K562 (cell line): ENCODE results near the gene EFNA2. TPM values are rescaled to one million over a fixed set of nuclear protein-coding genes. Genes with fewer than 3 reads are reported as not detected.

ENCODE experiments used
- ATAC-seq: fragments of 200-7000 bp; cut with Tn5 transposase; 3 replicates; pipeline ENCODE4 v1.9.1; 2020; ENCODE audit warnings: moderate library complexity
- BruUV-seq: library from RNA; stranded (reverse); fragments of 400-500 nt; replicated peaks from 2 replicates; lab custom pipeline; 2021; lab: Mats Ljungman, UMichigan
- CTCF ChIA-PET: fragments of 300-600 bp; formaldehyde crosslinking; extraction: SDS; loops from one replicate; lab custom pipeline; 2021; ENCODE audit warnings: low intra/inter-chr PET ratio; lab: Yijun Ruan, JAX
- POLR2A ChIA-PET: fragments of 300-600, 350-650 bp; sonication (Branson Sonifier 250); formaldehyde crosslinking; extraction: SDS; loops from one replicate; lab custom pipeline; 2021; ENCODE audit warnings: antibody characterized with exemption, inconsistent platforms; lab: Yijun Ruan, JAX
- DNase-seq, 4 experiments: peaks; one replicate each; pipeline versions ENCODE4 v3.0.0 to v3.0.0-alpha.2; 2011 to 2018; ENCODE audit warnings: low spot score in 3 of 4, mixed read lengths in 3 of 4; ENCODE audit errors: extremely low read depth in 1 of 4
- FAIRE-seq: peaks from 2 replicates; lab custom pipeline; 2011; peaks lifted over from hg19 to GRCh38; lab: Jason Lieb, UNC
- H2AFZ ChIP-seq: 2 replicates; pipeline ENCODE4 v1.6.0; 2011; ENCODE audit warnings: low read depth, low read length, control low read depth, inconsistent platforms
- H3K27ac ChIP-seq: fragments of 200-600 bp; 3 replicates; pipeline ENCODE4 v1.8.0; 2011; ENCODE audit warnings: low read depth, mild to moderate bottlenecking, control low read depth, inconsistent platforms, low read length, moderate library complexity, mixed read lengths; ENCODE audit errors: extremely low read depth
- H3K27me3 ChIP-seq, 2 experiments: fragments of 300-600 bp in 1 of 2; 2 replicates in 1 of 2; 3 replicates in 1 of 2; pipeline versions ENCODE4 v1.6.0 to v1.8.0; 2011; ENCODE audit warnings: inconsistent platforms in 2 of 2, low read length in 2 of 2, mild to moderate bottlenecking in 1 of 2, mixed read lengths in 1 of 2, moderate library complexity in 1 of 2; ENCODE audit not compliant: control insufficient read depth in 2 of 2, insufficient read depth in 2 of 2
- H3K36me3 ChIP-seq: fragments of 300-600 bp; 3 replicates; pipeline ENCODE4 v1.8.0; 2011; ENCODE audit warnings: mild to moderate bottlenecking, low read length, inconsistent platforms; ENCODE audit not compliant: control insufficient read depth, insufficient read depth
- H3K4me1 ChIP-seq, 2 experiments: fragments of 200-600 bp in 1 of 2; replicated peaks in 1 of 2; 2 replicates in 1 of 2; 3 replicates in 1 of 2; pipeline versions ENCODE4 v1.5.1 to v1.8.0; 2011; ENCODE audit warnings: inconsistent platforms in 2 of 2, low read length in 2 of 2, mild to moderate bottlenecking in 1 of 2, mixed read lengths in 1 of 2, moderate library complexity in 1 of 2; ENCODE audit not compliant: control insufficient read depth in 2 of 2, insufficient read depth in 2 of 2
- H3K4me2 ChIP-seq: 2 replicates; pipeline ENCODE4 v1.6.1; 2011; ENCODE audit warnings: low read length, control low read depth, inconsistent platforms, mixed read lengths; ENCODE audit not compliant: insufficient read depth
- H3K4me3 ChIP-seq: fragments of 200-600 bp; sonication (generic), shearing (Covaris generic); 2 replicates; pipeline ENCODE4 v1.5.1; 2016; ENCODE audit warnings: control low read depth, inconsistent platforms
- H3K79me2 ChIP-seq: fragments of 200-600 bp; 3 replicates; pipeline ENCODE4 v1.8.0; 2011; ENCODE audit warnings: low read length, inconsistent platforms; ENCODE audit not compliant: control insufficient read depth, insufficient read depth
- H3K9ac ChIP-seq, 2 experiments: 2 replicates each; pipeline versions ENCODE4 v1.6.0 to v1.6.1; 2011; ENCODE audit warnings: low read depth in 2 of 2, low read length in 2 of 2, control low read depth in 1 of 2, inconsistent platforms in 1 of 2, mild to moderate bottlenecking in 1 of 2, mixed read lengths in 1 of 2; ENCODE audit not compliant: insufficient read depth in 1 of 2
- H3K9me1 ChIP-seq: one replicate; pipeline ENCODE4 v1.6.0; 2011; ENCODE audit warnings: inconsistent platforms, mild to moderate bottlenecking, low read length, moderate library complexity; ENCODE audit not compliant: control insufficient read depth, insufficient read depth
- H3K9me3 ChIP-seq: replicated peaks from 2 replicates; pipeline ENCODE4 v1.5.1; 2011; ENCODE audit warnings: low read depth, low read length, inconsistent platforms; ENCODE audit not compliant: control insufficient read depth, insufficient read depth
- H4K20me1 ChIP-seq: replicated peaks from 2 replicates; pipeline ENCODE4 v1.6.1; 2011; ENCODE audit warnings: low read length, inconsistent platforms, mixed read lengths; ENCODE audit not compliant: control insufficient read depth, insufficient read depth
- CBX1 ChIP-seq: sonication (generic); IDR thresholded peaks from 2 replicates; pipeline ENCODE4 v1.6.1; 2016; ENCODE audit warnings: antibody characterized with exemption, low read depth, mild to moderate bottlenecking
- CHD2 ChIP-seq: IDR thresholded peaks from 2 replicates; pipeline ENCODE4 v1.6.1; 2011; ENCODE audit warnings: low read depth, low read length
- CREM ChIP-seq: IDR thresholded peaks from 2 replicates; pipeline ENCODE4 v1.6.1; 2014; ENCODE audit warnings: antibody characterized with exemption, low read depth
- EGR1 ChIP-seq: fragments of 450-650 bp; conservative IDR thresholded peaks from 2 replicates; pipeline ENCODE4 v1.6.1; 2017; ENCODE audit warnings: mild to moderate bottlenecking
- ETV1 ChIP-seq: fragments of 450-650 bp; conservative IDR thresholded peaks from 2 replicates; pipeline ENCODE4 v1.6.1; 2016; ENCODE audit warnings: missing genetic modification characterization, control low read depth, low read depth, missing compliant biosample characterization
- HDAC2 ChIP-seq: fragments of 450-650 bp; IDR thresholded peaks from 2 replicates; pipeline ENCODE4 v1.6.1; 2016; ENCODE audit warnings: mild to moderate bottlenecking
- LEF1 ChIP-seq: fragments of 450-650 bp; IDR thresholded peaks from 2 replicates; pipeline ENCODE4 v1.6.1; 2016; ENCODE audit warnings: mild to moderate bottlenecking
- PCBP1 ChIP-seq: fragments of 200-400 bp; formaldehyde crosslinking; IDR thresholded peaks from 2 replicates; pipeline ENCODE4 v1.6.1; 2018; ENCODE audit warnings: mild to moderate bottlenecking, low read depth, low read length; ENCODE audit not compliant: poor library complexity, severe bottlenecking
- RBBP5 ChIP-seq: fragments of 200-600 bp; sonication (generic); IDR thresholded peaks from 2 replicates; pipeline ENCODE4 v1.6.1; 2012; ENCODE audit warnings: borderline replicate concordance, mild to moderate bottlenecking, low read length, control low read depth, inconsistent platforms; ENCODE audit not compliant: insufficient read depth, poor library complexity, severe bottlenecking
- RBFOX2 ChIP-seq: fragments of 200-400 bp; formaldehyde crosslinking; IDR thresholded peaks from 2 replicates; pipeline ENCODE4 v1.6.1; 2017; ENCODE audit warnings: low read depth, mild to moderate bottlenecking, low read length, moderate library complexity
- RNF2 ChIP-seq: sonication (generic); IDR thresholded peaks from 2 replicates; pipeline ENCODE4 v1.6.1; 2016
- ZNF561 ChIP-seq: fragments of 450-650 bp; formaldehyde crosslinking; conservative IDR thresholded peaks from 2 replicates; pipeline ENCODE4 v1.4.0; 2020; ENCODE audit warnings: mild to moderate bottlenecking, moderate library complexity
- whole genome bisulfite sequencing: fragments of 100-300 bp; shearing (Covaris generic); methylation state at CpG from one replicate; pipeline ENCODE4 v1.1.6; 2016; ENCODE audit warnings: low coverage, mixed read lengths; ENCODE audit not compliant: insufficient coverage; ENCODE audit errors: missing lambda C conversion rate; 5-methylcytosine and 5-hydroxymethylcytosine counted together
- in situ Hi-C: fragments of 300-500 bp; cut with MboI; formaldehyde crosslinking; loops from 4 replicates; pipeline ENCODE4 v1.15.0; 2018; ENCODE audit warnings: inconsistent platforms, mixed read lengths
- intact Hi-C: fragments of 100-400 bp; cut with micrococcal nuclease; formaldehyde crosslinking; loops from 2 replicates; pipeline ENCODE4 v1.14.2; 2022
- polyA plus RNA-seq, 8 experiments: library from polyadenylated mRNA; depleted of rRNA in 4 of 8; stranded (reverse) in 5 of 8; unstranded in 3 of 8; fragments of >200 nt; fragmentation: Nextera tagmentation in 2 of 8; fragmentation: Illumina TruSeq in 1 of 8; extraction: Ambion mirVana in 2 of 8; extraction: Trizol in 1 of 8; gene quantifications; 2 replicates each; pipeline versions ENCODE4 v1.2.1 to v1.2.3, GENCODE V29; 2011 to 2014; ENCODE audit warnings: inconsistent platforms in 1 of 8, missing spikeins in 1 of 8
- total RNA-seq, 7 experiments: library from RNA; depleted of rRNA in 6 of 7; stranded (reverse); fragments of >200 nt in 6 of 7; fragmentation: Illumina TruSeq in 2 of 7; extraction: Trizol in 2 of 7; gene quantifications; 2 replicates each; pipeline versions ENCODE4 v1.2.1 to v1.2.3, GENCODE V29; 2011 to 2021; ENCODE audit warnings: low replicate concordance in 1 of 7
- TF ChIP-seq, protein P1 (sequence below): sonication (generic); formaldehyde crosslinking; IDR thresholded peaks from 2 replicates; pipeline ENCODE4 v1.9.0; 2022; ENCODE audit warnings: mild to moderate bottlenecking, missing genetic modification reagents
- TF ChIP-seq, protein P2 (sequence below): sonication (generic); formaldehyde crosslinking; IDR thresholded peaks from 2 replicates; pipeline ENCODE4 v1.8.0; 2023; ENCODE audit warnings: mild to moderate bottlenecking, missing genetic modification reagents
- TF ChIP-seq, protein P3 (sequence below), 3 experiments: fragments of 200-800 bp in 1 of 3; sonication (Bioruptor generic) in 1 of 3; sonication (generic) in 1 of 3; formaldehyde crosslinking in 1 of 3; IDR thresholded peaks; 2 replicates each; pipeline versions ENCODE4 v1.6.1 to v1.8.0; 2016 to 2022; ENCODE audit warnings: mild to moderate bottlenecking in 2 of 3, missing compliant biosample characterization in 2 of 3, missing genetic modification characterization in 2 of 3, missing genetic modification reagents in 1 of 3
- TF ChIP-seq, protein P4 (sequence below): fragments of 250-450 bp; sonication (Bioruptor Pico); IDR thresholded peaks from 2 replicates; pipeline ENCODE4 v1.8.0; 2022; ENCODE audit warnings: inconsistent platforms, mild to moderate bottlenecking, moderate library complexity, borderline replicate concordance

EFNA2 gene
- total and polyA plus RNA-seq, 9 of the 15 experiments (the other 6 are each of a cell fraction or from before 2014, with no cell fraction given), result 0.11 to 0.44 (median 0.15) TPM; not detected in 6

DNA sequence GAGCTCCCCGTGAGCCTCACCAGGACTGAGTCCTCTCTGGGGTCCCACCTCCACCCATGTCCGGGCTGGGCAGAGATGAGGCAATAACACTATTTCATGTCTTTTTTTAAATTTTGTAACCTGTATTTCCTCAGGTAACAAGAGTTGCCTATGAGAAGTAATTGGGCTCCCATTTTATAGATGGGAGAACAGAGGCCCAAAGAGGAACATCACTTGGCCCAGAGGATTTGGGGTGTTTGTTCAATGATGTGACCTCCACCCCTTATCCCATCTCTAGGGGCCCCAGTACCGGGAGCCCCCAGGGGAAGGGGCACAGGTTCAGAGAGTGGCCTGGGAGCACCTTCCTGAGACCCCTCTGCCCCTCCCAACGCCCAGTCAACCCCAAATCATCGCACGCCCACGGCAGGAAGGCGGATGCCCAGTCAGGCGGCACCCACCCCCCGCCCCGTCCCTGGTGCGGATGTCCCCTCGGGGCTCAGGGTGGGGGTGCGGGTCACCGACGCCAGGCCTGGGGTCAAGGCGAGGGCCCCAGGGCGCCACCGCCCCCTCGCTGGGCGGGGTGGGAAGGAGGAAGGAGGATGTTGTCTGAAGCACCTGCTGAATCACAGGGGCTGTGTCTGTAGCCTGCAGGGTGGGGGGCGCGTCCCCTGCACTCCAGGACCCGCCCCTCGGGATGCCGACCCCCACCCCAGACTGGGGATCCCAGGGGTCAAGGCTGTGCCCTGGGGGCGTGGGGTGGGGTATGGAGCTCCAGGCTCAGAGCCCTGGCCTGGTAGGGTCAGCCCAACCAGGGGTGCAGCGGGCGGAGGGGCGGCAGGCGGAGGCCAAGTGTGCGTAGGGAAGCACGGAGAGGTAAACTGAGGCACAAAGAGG is 25.6 kb upstream of the EFNA2 start:
- peak overlapping the region; percentile 68; the same call in 2 of the 3 replicates for H3K27ac ChIP-seq
- intact Hi-C loops, result no loop called here
- 33% methylated on average over 5 of the region's 33 CpGs for whole genome bisulfite sequencing
- TF ChIP-seq, protein P1, sequence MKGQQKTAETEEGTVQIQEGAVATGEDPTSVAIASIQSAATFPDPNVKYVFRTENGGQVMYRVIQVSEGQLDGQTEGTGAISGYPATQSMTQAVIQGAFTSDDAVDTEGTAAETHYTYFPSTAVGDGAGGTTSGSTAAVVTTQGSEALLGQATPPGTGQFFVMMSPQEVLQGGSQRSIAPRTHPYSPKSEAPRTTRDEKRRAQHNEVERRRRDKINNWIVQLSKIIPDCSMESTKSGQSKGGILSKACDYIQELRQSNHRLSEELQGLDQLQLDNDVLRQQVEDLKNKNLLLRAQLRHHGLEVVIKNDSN, result 0 out of 2 replicates have a peak, but pooled peaks have one; percentile 38
- peak; percentile 17; the same call in 1 of the 2 replicates for TF ChIP-seq CHD2
- TF ChIP-seq HDAC2, result peak; percentile 45
- TF ChIP-seq, protein P2, sequence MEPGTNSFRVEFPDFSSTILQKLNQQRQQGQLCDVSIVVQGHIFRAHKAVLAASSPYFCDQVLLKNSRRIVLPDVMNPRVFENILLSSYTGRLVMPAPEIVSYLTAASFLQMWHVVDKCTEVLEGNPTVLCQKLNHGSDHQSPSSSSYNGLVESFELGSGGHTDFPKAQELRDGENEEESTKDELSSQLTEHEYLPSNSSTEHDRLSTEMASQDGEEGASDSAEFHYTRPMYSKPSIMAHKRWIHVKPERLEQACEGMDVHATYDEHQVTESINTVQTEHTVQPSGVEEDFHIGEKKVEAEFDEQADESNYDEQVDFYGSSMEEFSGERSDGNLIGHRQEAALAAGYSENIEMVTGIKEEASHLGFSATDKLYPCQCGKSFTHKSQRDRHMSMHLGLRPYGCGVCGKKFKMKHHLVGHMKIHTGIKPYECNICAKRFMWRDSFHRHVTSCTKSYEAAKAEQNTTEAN (CRISPR knock-in tag), result no peak
- 0 out of 2 replicates have a peak, but pooled peaks have one; percentile 36 for TF ChIP-seq ETV1 (tag)
- TF ChIP-seq RBBP5, result peak; percentile 10
- no peak for TF ChIP-seq LEF1
- peak; percentile 27; the same call in 1 of the 2 replicates for TF ChIP-seq CREM
- TF ChIP-seq EGR1, result peak; percentile 85
- TF ChIP-seq, protein P3, sequence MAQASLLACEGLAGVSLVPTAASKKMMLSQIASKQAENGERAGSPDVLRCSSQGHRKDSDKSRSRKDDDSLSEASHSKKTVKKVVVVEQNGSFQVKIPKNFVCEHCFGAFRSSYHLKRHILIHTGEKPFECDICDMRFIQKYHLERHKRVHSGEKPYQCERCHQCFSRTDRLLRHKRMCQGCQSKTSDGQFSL (CRISPR knock-in tag; IDR thresholded peaks at IDR 0.05), result peak; percentile 79
- TF ChIP-seq, protein P3 (tag; IDR thresholded peaks at IDR 0.05), result no peak
- TF ChIP-seq RNF2, result no peak
- TF ChIP-seq RBFOX2, result peak; percentile 48
- TF ChIP-seq CBX1, result 0 out of 2 replicates have a peak, but pooled peaks have one; percentile 30
- TF ChIP-seq ZNF561 (CRISPR knock-in tag), result no peak
- peak; percentile 73 for TF ChIP-seq PCBP1
- TF ChIP-seq, protein P4, sequence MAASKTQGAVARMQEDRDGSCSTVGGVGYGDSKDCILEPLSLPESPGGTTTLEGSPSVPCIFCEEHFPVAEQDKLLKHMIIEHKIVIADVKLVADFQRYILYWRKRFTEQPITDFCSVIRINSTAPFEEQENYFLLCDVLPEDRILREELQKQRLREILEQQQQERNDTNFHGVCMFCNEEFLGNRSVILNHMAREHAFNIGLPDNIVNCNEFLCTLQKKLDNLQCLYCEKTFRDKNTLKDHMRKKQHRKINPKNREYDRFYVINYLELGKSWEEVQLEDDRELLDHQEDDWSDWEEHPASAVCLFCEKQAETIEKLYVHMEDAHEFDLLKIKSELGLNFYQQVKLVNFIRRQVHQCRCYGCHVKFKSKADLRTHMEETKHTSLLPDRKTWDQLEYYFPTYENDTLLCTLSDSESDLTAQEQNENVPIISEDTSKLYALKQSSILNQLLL, result no peak

More for the DNA sequence above, 25.6 kb upstream of the EFNA2 start:
- FAIRE-seq (peak; percentile 76), ATAC-seq (no peak), DNase-seq (no peak)
- H4K20me1 ChIP-seq, result 0 out of 2 replicates have a peak, but pooled peaks cover 7% of the 10 kb centered on the region
- H3K36me3 ChIP-seq, result peaks cover 34% of the 10 kb centered on the region; the same call in 2 of the 3 replicates
- H3K9ac ChIP-seq, result peak overlapping the region in 1 of 2 experiments; percentile 90; a peak in 2 of 4 replicates
- H3K4me2 ChIP-seq, result peak overlapping the region; percentile 60
- ChIA-PET CTCF (no interaction called here), POLR2A (interaction anchor here (1.9 to 2.1 kb wide), 2 partner anchors 9 to 12 kb away, joined by 8 to 9 read pairs; partner anchors contain the start of gene CIRBP)
- H3K4me3 ChIP-seq, result no peak overlapping the region; the same call in none of the 2 replicates
- in situ Hi-C loops, result no loop called here
- H3K9me1 ChIP-seq, result no peaks in the 10 kb centered on the region
- H3K27me3 ChIP-seq, result no peaks in the 10 kb centered on the region
- no TSS peak for BruUV-seq
- no peaks in the 10 kb centered on the region for H3K9me3 ChIP-seq
- 0 out of 2 replicates have a peak overlapping the region, but pooled peaks have one; percentile 18 for H2AFZ ChIP-seq
- peaks cover 29% of the 10 kb centered on the region for H3K79me2 ChIP-seq
- H3K4me1 ChIP-seq, result peaks cover 53 to 95% of the 10 kb centered on the region in 2 experiments
